Skeletal muscle satellite cell (primary cell): ENCODE measurements around the gene BRAT1.

ENCODE experiments used
- H3K27me3 ChIP-seq: 2 replicates; pipeline ENCODE4 v1.7.0; 2013; ENCODE audit warnings: low read length; ENCODE audit not compliant: control insufficient read depth, insufficient read depth
- H3K36me3 ChIP-seq: 2 replicates; pipeline ENCODE4 v1.7.0; 2013; ENCODE audit warnings: mild to moderate bottlenecking, control low read depth, low read length; ENCODE audit not compliant: insufficient read depth
- H3K4me1 ChIP-seq: 2 replicates; pipeline ENCODE4 v1.7.0; 2013; ENCODE audit warnings: low read length; ENCODE audit not compliant: control insufficient read depth, insufficient read depth
- H3K4me2 ChIP-seq: 2 replicates; pipeline ENCODE4 v1.7.0; 2013; ENCODE audit warnings: mild to moderate bottlenecking, low read length
- H3K4me3 ChIP-seq: 2 replicates; pipeline ENCODE4 v1.7.0; 2013; ENCODE audit warnings: low read length
- H3K9ac ChIP-seq: 2 replicates; pipeline ENCODE4 v1.7.0; 2013; ENCODE audit warnings: mild to moderate bottlenecking, low read depth, low read length, moderate library complexity
- H3K9me3 ChIP-seq: replicated peaks from 2 replicates; pipeline ENCODE4 v1.7.0; 2013; ENCODE audit warnings: mild to moderate bottlenecking, control low read depth, low read length

Gene BRAT1

GRCh38 chr7:2507917-2508306 lies 47.4 kb downstream of the BRAT1 start:
- H3K4me1 ChIP-seq = peaks cover 39% of the 10 kb centered on the region
- no peaks in the 10 kb centered on the region for H3K9me3 ChIP-seq
- H3K9ac ChIP-seq = no peak overlapping the region
- H3K4me3 ChIP-seq = peak overlapping the region; percentile 46
- peak overlapping the region; percentile 66 for H3K4me2 ChIP-seq
- H3K27me3 ChIP-seq = no peaks in the 10 kb centered on the region
- H3K36me3 ChIP-seq = no peaks in the 10 kb centered on the region

GRCh38 chr7:2507208-2507916 lies 48.0 kb downstream of the BRAT1 start:
- Histone ChIP-seq H3K4me1 (peaks cover 38% of the 10 kb centered on the region), H3K27me3 (no peaks in the 10 kb centered on the region), H3K4me2 (no peak overlapping the region), H3K36me3 (no peaks in the 10 kb centered on the region), H3K9me3 (no peaks in the 10 kb centered on the region), H3K9ac (no peak overlapping the region), H3K4me3 (no peak overlapping the region)

- Histone ChIP-seq H3K4me2 (no peak overlapping the region), H3K9ac (no peak overlapping the region), H3K4me3 (no peak overlapping the region), H3K27me3 (no peaks in the 10 kb centered on the region), H3K4me1 (peaks cover 22% of the 10 kb centered on the region), H3K36me3 (no peaks in the 10 kb centered on the region), H3K9me3 (no peaks in the 10 kb centered on the region)
These were observed 49.9 kb downstream of the BRAT1 start for GRCh38 chr7:2505401-2505800.

- no peaks in the 10 kb centered on the region for H3K36me3 ChIP-seq
- H3K9ac ChIP-seq = no peak overlapping the region
- no peak overlapping the region for H3K4me3 ChIP-seq
- H3K4me1 ChIP-seq = peaks cover 22% of the 10 kb centered on the region
- H3K27me3 ChIP-seq = no peaks in the 10 kb centered on the region
- no peaks in the 10 kb centered on the region for H3K9me3 ChIP-seq
- no peak overlapping the region for H3K4me2 ChIP-seq
These were observed 50.4 kb downstream of the BRAT1 start for GRCh38 chr7:2504889-2505375.

GRCh38 chr7:2504128-2504888 lies 51.0 kb downstream of the BRAT1 start:
- Histone ChIP-seq H3K4me3 (no peak overlapping the region), H3K4me2 (no peak overlapping the region), H3K9ac (no peak overlapping the region), H3K36me3 (no peaks in the 10 kb centered on the region), H3K9me3 (no peaks in the 10 kb centered on the region), H3K4me1 (peaks cover 20% of the 10 kb centered on the region), H3K27me3 (no peaks in the 10 kb centered on the region)

- Histone ChIP-seq H3K4me2 (no peak overlapping the region), H3K4me1 (peaks cover 10% of the 10 kb centered on the region), H3K27me3 (peaks cover 10% of the 10 kb centered on the region), H3K36me3 (no peaks in the 10 kb centered on the region), H3K9me3 (no peaks in the 10 kb centered on the region), H3K9ac (no peak overlapping the region), H3K4me3 (no peak overlapping the region)
These were observed 52.0 kb downstream of the BRAT1 start for GRCh38 chr7:2503056-2503941.

- no peak overlapping the region for H3K4me2 ChIP-seq
- H3K9ac ChIP-seq = no peak overlapping the region
- no peaks in the 10 kb centered on the region for H3K9me3 ChIP-seq
- peaks cover 14% of the 10 kb centered on the region for H3K27me3 ChIP-seq
- no peak overlapping the region for H3K4me3 ChIP-seq
- no peaks in the 10 kb centered on the region for H3K36me3 ChIP-seq
- peaks cover 4% of the 10 kb centered on the region for H3K4me1 ChIP-seq
These were observed 52.7 kb downstream of the BRAT1 start for GRCh38 chr7:2502647-2502966.

- Histone ChIP-seq H3K4me2 (no peak overlapping the region), H3K9me3 (no peaks in the 10 kb centered on the region), H3K27me3 (peaks cover 19% of the 10 kb centered on the region), H3K4me3 (no peak overlapping the region), H3K4me1 (peaks cover 4% of the 10 kb centered on the region), H3K36me3 (no peaks in the 10 kb centered on the region), H3K9ac (no peak overlapping the region)
These were observed 53.2 kb downstream of the BRAT1 start for GRCh38 chr7:2501947-2502646.

- Histone ChIP-seq H3K4me2 (no peak overlapping the region), H3K4me1 (peaks cover 4% of the 10 kb centered on the region), H3K36me3 (no peaks in the 10 kb centered on the region), H3K27me3 (peaks cover 28% of the 10 kb centered on the region), H3K4me3 (no peak overlapping the region), H3K9me3 (no peaks in the 10 kb centered on the region), H3K9ac (no peak overlapping the region)
These were observed 54.6 kb downstream of the BRAT1 start for GRCh38 chr7:2500701-2501100.

GRCh38 chr7:2499719-2500430 lies 55.4 kb downstream of the BRAT1 start:
- no peaks in the 10 kb centered on the region for H3K36me3 ChIP-seq
- H3K9ac ChIP-seq = no peak overlapping the region
- peaks cover 4% of the 10 kb centered on the region for H3K4me1 ChIP-seq
- peaks cover 28% of the 10 kb centered on the region for H3K27me3 ChIP-seq
- no peaks in the 10 kb centered on the region for H3K9me3 ChIP-seq
- no peak overlapping the region for H3K4me2 ChIP-seq
- H3K4me3 ChIP-seq = no peak overlapping the region
